Activated CD4-positive, CD25-positive, alpha-beta regulatory T cell treated with anti-CD3 and anti-CD28 coated beads, Interleukin-2, amount 50 U/mL, for 24 hours (primary cell): ENCODE measurements around the gene KIRREL1.
A peak's percentile ranks its signal among the peaks of the same experiment; 100 is the strongest.

ENCODE experiments used
- ATAC-seq, 2 donors: fragments of 150-1000 bp; cut with Tn5 transposase; one replicate each; pipeline ENCODE4 v1.10.0; 2021; ENCODE audit warnings: mild to moderate bottlenecking in 1 of 2, moderate library complexity in 1 of 2

Gene KIRREL1

GRCh38 chr1:157993147-157993917 is at the start of gene KIRREL1:
TSS of gene KIRREL1 (plus strand) at chr1:157993645. CDS start at chr1:157993677, 32 bp downstream.
- no peak for ATAC-seq

- no peak for ATAC-seq
Observed at GRCh38 chr1:157944663-157945280, 48.7 kb upstream of the KIRREL1 start.

DNA sequence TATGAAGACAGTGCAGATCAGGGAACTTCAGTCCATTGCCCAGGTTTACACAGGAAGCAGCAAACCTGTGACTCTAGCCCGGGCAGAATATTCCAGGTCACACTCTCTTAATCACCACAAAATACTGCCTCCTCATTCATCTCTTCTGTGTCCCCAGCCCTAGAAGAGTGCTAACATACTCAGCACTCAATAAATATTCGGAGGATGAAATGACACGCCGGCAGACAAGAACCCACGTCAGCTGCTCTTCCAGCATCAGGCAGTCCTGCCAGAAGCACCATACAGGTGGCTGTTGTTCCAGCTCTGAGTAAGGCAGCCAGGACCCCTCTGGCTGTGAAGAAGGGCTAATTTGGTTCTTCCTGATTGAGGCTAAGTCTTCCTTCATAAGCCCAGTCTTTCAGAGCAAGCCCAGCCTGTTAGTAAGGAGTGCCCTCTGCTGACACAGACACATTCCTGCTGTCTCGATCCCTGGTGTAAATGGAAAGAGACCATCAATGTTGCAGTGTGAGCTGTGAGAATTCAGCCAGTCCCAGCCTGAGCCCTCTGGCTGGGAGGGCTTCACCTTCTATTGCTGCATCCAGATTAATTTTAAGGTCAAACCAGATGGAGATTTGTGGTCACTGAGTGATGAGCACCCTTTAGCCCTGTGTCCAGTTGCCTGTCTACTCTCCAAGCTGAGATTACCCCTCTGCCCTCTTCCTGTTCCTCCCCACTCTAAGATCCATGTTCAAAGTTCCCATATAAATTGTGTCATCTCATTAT is 45.0 kb upstream of the KIRREL1 start:
- no peak for ATAC-seq

DNA sequence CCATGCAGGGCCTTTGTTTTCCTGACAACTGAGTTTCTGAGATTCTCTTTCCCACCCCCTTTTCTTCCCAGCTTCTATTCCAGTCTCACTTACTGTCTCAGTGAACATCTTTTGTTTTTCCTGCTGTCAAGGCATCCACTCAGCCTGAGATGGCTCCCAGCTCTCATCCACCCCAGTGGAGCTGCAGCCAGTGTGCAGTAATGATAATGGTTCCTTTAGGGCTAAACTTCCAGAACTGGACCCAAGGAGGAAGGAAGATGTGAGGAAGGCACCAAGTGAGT is 44.4 kb upstream of the KIRREL1 start:
- ATAC-seq = no peak

GRCh38 chr1:157951230-157951629 is 42.2 kb upstream of the KIRREL1 start:
- ATAC-seq = no peak

- no peak for ATAC-seq
Observed at GRCh38 chr1:157952601-157953000, 40.8 kb upstream of the KIRREL1 start.

GRCh38 chr1:157955221-157955620 is 38.2 kb upstream of the KIRREL1 start:
- ATAC-seq = no peak

DNA sequence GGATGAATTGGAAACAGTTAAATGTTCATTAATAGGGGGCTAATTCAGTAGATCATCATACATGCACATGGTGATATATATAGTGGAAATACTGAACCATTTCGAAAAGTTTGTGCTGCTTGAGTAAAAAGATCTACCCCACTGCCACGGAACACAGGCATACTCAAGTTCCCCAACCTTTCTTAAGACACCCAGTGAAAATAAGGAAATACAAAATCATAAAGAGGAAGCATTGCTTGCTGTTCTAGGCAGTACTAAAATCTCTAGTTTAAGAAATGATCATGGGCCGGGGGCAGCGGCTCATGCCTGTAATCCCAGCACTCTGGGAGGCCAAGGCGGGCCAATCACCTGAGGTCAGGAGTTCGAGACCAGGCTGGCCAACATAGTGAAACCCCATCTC is 37.6 kb upstream of the KIRREL1 start:
- ATAC-seq = no peak

GRCh38 chr1:157956732-157957131 is 36.7 kb upstream of the KIRREL1 start:
- peak; percentile 18 to 25 for ATAC-seq

DNA sequence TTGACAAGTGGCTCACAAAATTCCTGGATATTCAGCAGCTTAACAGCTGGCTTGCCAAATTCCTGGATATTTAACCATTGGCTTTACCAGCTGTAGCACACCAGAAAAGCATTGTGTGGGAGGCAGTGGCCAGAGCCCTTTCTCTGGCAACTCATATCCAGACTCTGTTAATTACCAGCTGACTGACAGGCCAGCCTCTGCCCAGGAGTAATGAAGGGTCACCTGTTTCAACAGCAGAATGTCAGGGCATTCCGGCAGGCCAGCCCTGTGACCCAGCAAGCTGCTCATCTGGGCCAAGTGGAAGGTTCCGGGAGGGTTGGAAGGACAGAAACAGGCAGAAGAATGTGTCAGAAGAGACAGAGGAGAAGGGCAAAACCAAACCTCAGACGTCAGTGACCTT is 35.2 kb upstream of the KIRREL1 start:
- ATAC-seq = no peak

GRCh38 chr1:157959750-157960149 is 33.7 kb upstream of the KIRREL1 start:
- no peak for ATAC-seq

GRCh38 chr1:157960773-157961172 is 32.7 kb upstream of the KIRREL1 start:
- ATAC-seq = no peak

GRCh38 chr1:157961805-157962762 is 31.4 kb upstream of the KIRREL1 start:
- peak; percentile 65 to 75 for ATAC-seq

DNA sequence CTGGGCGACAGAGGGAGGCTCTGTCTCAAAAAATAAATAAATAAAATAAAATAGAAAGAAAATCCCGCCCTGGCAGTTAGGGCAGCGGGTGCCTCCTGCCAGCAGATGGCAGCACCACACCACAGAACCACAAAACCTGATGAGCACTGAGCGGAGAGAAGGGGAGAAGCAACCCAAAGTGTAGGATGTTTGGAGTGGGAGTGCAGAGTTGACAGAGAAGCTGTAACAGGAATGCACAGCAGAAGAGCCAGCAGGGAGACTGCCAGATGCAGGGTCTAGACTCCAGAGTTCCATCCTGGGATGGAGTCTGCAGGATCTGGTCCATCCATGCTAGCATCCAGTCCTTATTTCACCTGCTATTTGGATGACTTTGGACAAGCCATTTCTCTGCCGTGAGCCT is 29.7 kb upstream of the KIRREL1 start:
- no peak for ATAC-seq

DNA sequence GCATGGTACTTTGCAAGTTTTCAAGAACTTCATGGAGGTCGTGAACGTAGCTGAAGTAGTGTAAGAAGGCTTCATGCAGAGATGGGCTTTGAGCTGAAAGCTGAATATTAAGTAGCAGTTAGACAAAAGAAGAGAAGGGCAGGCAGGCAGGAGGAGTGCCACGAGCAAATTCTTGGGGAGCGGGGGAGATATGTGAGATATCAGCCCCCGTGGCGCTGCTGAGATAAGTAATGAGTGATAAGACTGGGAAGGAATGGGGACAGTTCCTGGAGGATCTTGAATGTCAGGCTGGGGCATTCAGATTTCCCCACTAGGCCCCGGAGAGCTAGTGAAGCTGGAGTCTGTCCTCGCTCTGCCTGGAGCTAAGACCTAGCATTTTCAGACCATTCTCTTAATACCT is 27.9 kb upstream of the KIRREL1 start:
- ATAC-seq = no peak

DNA sequence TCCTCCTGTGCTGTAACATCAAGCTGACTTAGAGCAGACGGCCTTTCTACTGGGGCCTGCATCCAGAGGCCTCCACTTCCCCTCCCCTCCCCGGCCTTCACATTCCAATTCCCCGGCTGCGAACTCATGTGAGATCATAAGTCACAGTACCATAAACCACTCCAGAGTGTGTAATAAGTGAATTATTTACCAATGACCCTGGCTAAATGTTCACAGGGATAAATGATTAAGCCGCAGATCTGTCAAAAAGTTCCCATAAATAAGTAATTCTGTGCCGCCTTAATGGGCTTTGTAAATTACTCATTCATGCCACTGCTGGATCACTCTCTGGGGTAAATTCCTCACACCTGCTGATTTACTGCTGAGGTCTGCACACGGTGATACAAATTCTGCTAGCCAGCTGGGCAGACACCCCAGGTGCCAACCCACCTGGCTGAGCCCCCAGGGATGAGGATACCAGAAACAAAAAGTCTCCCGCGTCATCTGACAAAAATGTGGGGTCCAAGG is 27.4 kb upstream of the KIRREL1 start:
- no peak for ATAC-seq

- ATAC-seq = no peak
Observed at GRCh38 chr1:157967205-157967604, 26.2 kb upstream of the KIRREL1 start.

DNA sequence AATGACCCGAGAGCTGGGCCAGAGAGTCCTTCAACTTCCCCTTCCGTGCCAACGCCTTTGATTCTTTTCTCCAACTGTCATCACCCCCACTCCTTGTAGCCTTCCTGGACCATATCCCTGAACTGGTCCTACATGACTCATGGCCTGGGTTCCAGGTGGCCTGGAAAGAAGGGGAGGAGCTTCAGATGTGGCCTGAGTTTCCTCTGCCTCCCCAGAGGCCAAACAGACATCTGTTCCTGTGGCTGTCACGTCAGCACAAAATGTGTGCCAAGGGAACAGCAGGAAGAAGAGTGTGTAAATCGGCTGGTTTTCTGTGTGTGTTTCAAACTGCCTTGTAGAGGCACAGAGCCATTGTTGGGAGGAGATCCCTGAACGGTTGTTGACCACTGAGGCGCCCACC is 24.9 kb upstream of the KIRREL1 start:
- ATAC-seq = no peak

GRCh38 chr1:157968946-157969345 is 24.5 kb upstream of the KIRREL1 start:
- ATAC-seq = no peak

DNA sequence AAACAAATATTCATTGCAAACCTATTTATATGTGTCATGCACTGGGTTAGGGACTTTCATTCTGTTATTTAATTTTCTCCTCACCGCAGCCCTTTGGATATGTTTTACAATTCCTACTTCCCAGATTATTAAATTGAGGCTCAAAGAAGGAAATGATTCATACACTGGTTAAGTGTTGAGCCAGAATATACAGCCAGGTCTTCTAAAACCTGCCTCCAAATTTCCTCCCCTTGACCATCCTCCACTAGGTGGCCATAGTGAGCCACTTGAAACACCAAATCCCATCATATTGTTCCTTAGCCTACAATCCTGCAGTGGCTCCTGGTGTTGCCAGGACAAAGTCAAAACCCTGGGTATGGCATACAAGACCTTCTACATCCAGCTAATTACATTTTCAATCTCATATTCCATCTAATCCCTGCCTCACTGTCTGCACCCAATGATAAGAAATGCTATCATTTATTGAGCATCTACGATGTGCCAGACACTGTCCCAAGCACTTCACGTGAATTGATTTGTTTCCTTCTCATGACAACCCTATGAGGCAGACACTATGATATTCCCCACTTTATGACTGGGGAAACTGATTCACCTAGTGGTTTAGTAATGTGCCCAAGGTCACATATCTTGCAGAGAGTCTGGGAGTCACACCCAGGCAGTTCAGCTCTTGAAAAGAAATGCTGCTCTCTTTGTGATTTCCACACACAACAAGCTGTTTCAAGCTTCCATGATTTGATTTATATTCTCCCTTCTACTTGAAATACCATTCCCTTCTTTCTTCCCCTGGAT is 23.6 kb upstream of the KIRREL1 start:
- ATAC-seq = no peak

- ATAC-seq = no peak
Observed at GRCh38 chr1:157971769-157972168, 21.7 kb upstream of the KIRREL1 start.
